Mesenchymal stem cell (in vitro differentiated cells and primary cell): ENCODE measurements around the gene KLHL2.
"Not testable (repeated sequence)": the region's sequence is repeated elsewhere in the genome, so short reads cannot be mapped to it uniquely, and the experiment has no call there.

Source experiments
- DNase-seq: peaks from one replicate; pipeline ENCODE4 v3.0.0-alpha.2; 2013
- H2AFZ ChIP-seq: one replicate; pipeline ENCODE4 v1.6.1; 2013; ENCODE audit warnings: low read depth, mild to moderate bottlenecking, control low read depth, inconsistent platforms, low read length, moderate library complexity
- H2AK5ac ChIP-seq: 2 replicates; pipeline ENCODE4 v1.6.1; 2013; ENCODE audit warnings: low read length, moderate library complexity, mild to moderate bottlenecking, inconsistent platforms; ENCODE audit not compliant: severe bottlenecking
- H2BK120ac ChIP-seq: one replicate; pipeline ENCODE4 v1.6.1; 2013; ENCODE audit warnings: low read depth, mild to moderate bottlenecking, inconsistent platforms, low read length, moderate library complexity
- H2BK12ac ChIP-seq, 2 experiments: one replicate each; pipeline ENCODE4 v1.6.1; 2013; ENCODE audit warnings: inconsistent platforms in 2 of 2, low read length in 2 of 2, mild to moderate bottlenecking in 2 of 2, moderate library complexity in 2 of 2, control low read depth in 1 of 2
- H2BK15ac ChIP-seq: one replicate; pipeline ENCODE4 v1.6.1; 2013; ENCODE audit warnings: mild to moderate bottlenecking, low read depth, inconsistent platforms; ENCODE audit not compliant: poor library complexity, severe bottlenecking
- H2BK5ac ChIP-seq: 2 replicates; pipeline ENCODE4 v1.6.1; 2013; ENCODE audit warnings: low read depth, mild to moderate bottlenecking, low read length, control low read depth, inconsistent platforms; ENCODE audit not compliant: poor library complexity, severe bottlenecking
- H3K14ac ChIP-seq, 2 experiments: one replicate each; pipeline ENCODE4 v1.6.1; 2013; ENCODE audit warnings: inconsistent platforms in 2 of 2, low read length in 2 of 2, control low read depth in 1 of 2, mild to moderate bottlenecking in 1 of 2, moderate library complexity in 1 of 2
- H3K18ac ChIP-seq, 2 experiments: one replicate each; pipeline ENCODE4 v1.6.1; 2013; ENCODE audit warnings: inconsistent platforms in 2 of 2, low read length in 2 of 2, control low read depth in 1 of 2, low read depth in 1 of 2, mild to moderate bottlenecking in 1 of 2
- H3K23ac ChIP-seq, 2 experiments: one replicate each; pipeline ENCODE4 v1.6.1; 2013; ENCODE audit warnings: inconsistent platforms in 2 of 2, low read length in 2 of 2, mild to moderate bottlenecking in 2 of 2, moderate library complexity in 2 of 2, control low read depth in 1 of 2
- H3K27ac ChIP-seq: 2 replicates; pipeline ENCODE4 v1.5.1; 2013; ENCODE audit warnings: mild to moderate bottlenecking, moderate library complexity, low read length, control low read depth, inconsistent platforms; ENCODE audit not compliant: poor library complexity, severe bottlenecking
- H3K27me3 ChIP-seq, 2 experiments: 2 replicates each; pipeline versions ENCODE4 v1.6.1 to v1.7.0; 2013; ENCODE audit warnings: low read length in 2 of 2, mild to moderate bottlenecking in 2 of 2, moderate library complexity in 2 of 2, control low read depth in 1 of 2, inconsistent platforms in 1 of 2; ENCODE audit not compliant: control insufficient read depth in 1 of 2, insufficient read depth in 1 of 2
- H3K36me3 ChIP-seq, 2 experiments: 2 replicates each; pipeline versions ENCODE4 v1.6.1 to v1.7.0; 2013; ENCODE audit warnings: low read length in 2 of 2, control low read depth in 1 of 2, inconsistent platforms in 1 of 2, low read depth in 1 of 2, mild to moderate bottlenecking in 1 of 2; ENCODE audit not compliant: insufficient read depth in 2 of 2, control insufficient read depth in 1 of 2
- H3K4ac ChIP-seq, 2 experiments: one replicate each; pipeline ENCODE4 v1.6.1; 2013; ENCODE audit warnings: inconsistent platforms in 2 of 2, low read length in 2 of 2, mild to moderate bottlenecking in 2 of 2, moderate library complexity in 2 of 2, control low read depth in 1 of 2, low read depth in 1 of 2
- H3K4me1 ChIP-seq: 2 replicates; pipeline ENCODE4 v1.6.1; 2013; ENCODE audit warnings: low read depth, low read length, control low read depth; ENCODE audit not compliant: control insufficient read depth, insufficient read depth
- H3K4me2 ChIP-seq: 2 replicates; pipeline ENCODE4 v1.6.1; 2013; ENCODE audit warnings: low read length, mild to moderate bottlenecking, inconsistent platforms; ENCODE audit not compliant: poor library complexity, severe bottlenecking
- H3K4me3 ChIP-seq, 2 experiments: 2 replicates each; pipeline versions ENCODE4 v1.5.1 to v1.7.0; 2013; ENCODE audit warnings: low read length in 2 of 2, mild to moderate bottlenecking in 2 of 2, control low read depth in 1 of 2, low read depth in 1 of 2; ENCODE audit not compliant: insufficient read depth in 1 of 2
- H3K79me1 ChIP-seq: replicated peaks from 2 replicates; pipeline ENCODE4 v1.6.1; 2013; ENCODE audit warnings: mild to moderate bottlenecking, control low read depth, low read length, inconsistent platforms; ENCODE audit not compliant: poor library complexity, severe bottlenecking
- H3K9ac ChIP-seq: 2 replicates; pipeline ENCODE4 v1.7.0; 2013; ENCODE audit warnings: mild to moderate bottlenecking, low read length, moderate library complexity
- H3K9me3 ChIP-seq: 2 replicates; pipeline ENCODE4 v1.7.0; 2013; ENCODE audit warnings: mild to moderate bottlenecking, low read length; ENCODE audit not compliant: control insufficient read depth
- H4K8ac ChIP-seq: one replicate; pipeline ENCODE4 v1.6.1; 2013; ENCODE audit warnings: inconsistent platforms, mild to moderate bottlenecking, low read length, moderate library complexity
- H4K91ac ChIP-seq: one replicate; pipeline ENCODE4 v1.6.1; 2013; ENCODE audit warnings: mild to moderate bottlenecking, low read length, inconsistent platforms
- WGBS: methylation state at CpG from one replicate; pipeline ENCODE4 v1.1.7; 2013; ENCODE audit warnings: mixed read lengths; 5-methylcytosine and 5-hydroxymethylcytosine counted together

The KLHL2 gene

DNA sequence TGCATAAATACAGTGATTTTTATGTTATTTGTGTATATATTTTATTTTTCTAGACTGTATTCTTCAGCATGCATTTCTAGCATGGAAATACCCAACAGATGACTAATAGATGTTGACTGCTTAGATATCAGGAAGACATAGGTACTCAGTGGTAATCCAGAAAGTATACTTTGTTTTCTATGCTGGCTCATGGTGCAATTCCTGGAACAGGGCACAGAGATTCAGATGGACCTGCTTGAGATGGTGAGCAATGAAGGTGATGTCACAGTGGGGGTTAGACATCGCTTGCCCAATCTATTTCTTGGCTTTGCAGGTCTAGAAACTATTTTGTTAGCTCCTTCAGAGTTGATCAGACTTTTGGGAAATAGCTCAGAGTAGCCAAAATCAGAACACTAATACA lies 41.5 kb downstream of the KLHL2 start:
- not testable (repeated sequence) for H3K36me3 ChIP-seq, H2AK5ac ChIP-seq, H3K18ac ChIP-seq, H3K27ac ChIP-seq, H3K4me1 ChIP-seq, H3K4me3 ChIP-seq, H2BK120ac ChIP-seq, H4K91ac ChIP-seq, H3K14ac ChIP-seq, H4K8ac ChIP-seq, H2BK5ac ChIP-seq, H3K23ac ChIP-seq, H3K4ac ChIP-seq, H3K79me1 ChIP-seq, H2BK15ac ChIP-seq, H3K9ac ChIP-seq, H3K4me2 ChIP-seq, H3K9me3 ChIP-seq, H2AFZ ChIP-seq, H3K27me3 ChIP-seq, DNase-seq, H2BK12ac ChIP-seq
- WGBS = no CpG with 5 or more reads among the region's 1 CpG

- H3K4me3 ChIP-seq, H3K9me3 ChIP-seq, H3K27ac ChIP-seq, H3K9ac ChIP-seq, H4K91ac ChIP-seq, H2AK5ac ChIP-seq, H3K23ac ChIP-seq, H3K79me1 ChIP-seq, DNase-seq, H3K4me2 ChIP-seq, H3K14ac ChIP-seq, H3K18ac ChIP-seq, H3K4ac ChIP-seq, H3K27me3 ChIP-seq, H2BK5ac ChIP-seq, H3K36me3 ChIP-seq, H4K8ac ChIP-seq, H2BK12ac ChIP-seq, H2BK120ac ChIP-seq, H2AFZ ChIP-seq, H3K4me1 ChIP-seq, H2BK15ac ChIP-seq: not testable (repeated sequence)
- 100% methylated on average over 2 of the region's 3 CpGs for WGBS
Observed at GRCh38 chr4:165254771-165255170, 47.4 kb downstream of the KLHL2 start.

GRCh38 chr4:165255439-165255838 lies 48.1 kb downstream of the KLHL2 start:
- not testable (repeated sequence) for H3K4me3 ChIP-seq, H3K4me1 ChIP-seq, H3K14ac ChIP-seq, H3K79me1 ChIP-seq, H3K36me3 ChIP-seq, H3K23ac ChIP-seq, H2BK120ac ChIP-seq, H3K18ac ChIP-seq, H2AFZ ChIP-seq, DNase-seq, H4K8ac ChIP-seq, H2BK5ac ChIP-seq, H2BK15ac ChIP-seq, H3K9me3 ChIP-seq, H3K27me3 ChIP-seq, H3K4ac ChIP-seq, H4K91ac ChIP-seq, H3K4me2 ChIP-seq, H2BK12ac ChIP-seq, H2AK5ac ChIP-seq, H3K9ac ChIP-seq, H3K27ac ChIP-seq
- 80% methylated on average over 3 of the region's 4 CpGs for WGBS

DNA sequence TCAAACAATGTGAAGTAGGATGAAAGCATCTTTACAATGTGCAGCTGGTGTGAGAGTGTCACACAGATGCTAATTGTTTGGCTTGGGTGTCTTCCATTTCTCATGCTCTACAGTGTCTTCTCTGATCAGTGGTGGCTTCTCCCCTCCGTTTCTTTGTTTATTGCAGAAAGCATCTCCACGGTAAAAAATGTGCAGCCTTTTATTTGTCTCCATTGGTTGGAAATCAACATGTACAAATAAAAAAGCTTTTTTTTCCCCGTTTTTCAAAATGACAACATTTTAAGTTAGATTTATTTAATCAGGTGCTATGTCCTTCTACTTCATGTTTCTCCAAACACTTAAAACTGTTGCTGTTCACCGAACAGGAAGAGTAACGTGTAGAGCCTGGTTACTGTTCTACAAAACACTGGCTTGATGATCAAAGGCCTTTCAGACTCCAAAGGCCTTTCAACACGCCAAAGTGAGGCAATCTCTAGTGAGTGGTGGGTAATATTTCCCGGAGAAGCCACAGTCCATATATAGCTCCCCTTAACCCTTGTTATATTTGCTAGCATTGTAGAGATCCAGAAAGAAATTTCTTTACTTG lies 48.8 kb downstream of the KLHL2 start:
- H3K4ac ChIP-seq, H2AFZ ChIP-seq, H4K91ac ChIP-seq, H2BK120ac ChIP-seq, H3K4me1 ChIP-seq, H3K36me3 ChIP-seq, H3K27me3 ChIP-seq, H4K8ac ChIP-seq, H3K9ac ChIP-seq, H2BK5ac ChIP-seq, H3K79me1 ChIP-seq, H3K27ac ChIP-seq, H3K4me3 ChIP-seq, H2BK12ac ChIP-seq, H3K4me2 ChIP-seq, DNase-seq, H2AK5ac ChIP-seq, H3K23ac ChIP-seq, H3K18ac ChIP-seq, H3K9me3 ChIP-seq, H2BK15ac ChIP-seq, H3K14ac ChIP-seq: not testable (repeated sequence)
- WGBS = 81% methylated on average over 2 of the region's 7 CpGs
